Mononuclear cell (primary cell): Measurements from ENCODE around the gene DPM1. TPM values are rescaled to one million over a fixed set of nuclear protein-coding genes. Genes with fewer than 3 reads are reported as not detected.

ENCODE experiments used
- H3K27me3 ChIP-seq: 2 replicates; pipeline ENCODE4 v1.6.0; 2011; ENCODE audit warnings: low read length, control low read depth; ENCODE audit not compliant: insufficient read depth
- H3K4me1 ChIP-seq: 2 replicates; pipeline ENCODE4 v1.5.1; 2011; ENCODE audit warnings: mild to moderate bottlenecking, low read length, control low read depth; ENCODE audit not compliant: insufficient read depth
- H3K4me3 ChIP-seq: 2 replicates; pipeline ENCODE4 v1.5.1; 2011; ENCODE audit warnings: mild to moderate bottlenecking, low read length, moderate library complexity
- H3K9me3 ChIP-seq: 2 replicates; pipeline ENCODE4 v1.5.1; 2011; ENCODE audit warnings: low read depth, mild to moderate bottlenecking, control low read depth, low read length
- total RNA-seq: library from RNA; depleted of rRNA; stranded (reverse); fragments of >200 nt; gene quantifications from one replicate; pipeline ENCODE4 v1.2.3, GENCODE V29; 2012

DPM1 gene
- total RNA-seq, 1 donor = 58.2 TPM

GRCh38 chr20:50928469-50928868, 29.9 kb downstream of the DPM1 start:
- H3K4me3 ChIP-seq = no peak overlapping the region
- no peaks in the 10 kb centered on the region for H3K27me3 ChIP-seq
- peaks cover 42% of the 10 kb centered on the region for H3K4me1 ChIP-seq
- no peaks in the 10 kb centered on the region for H3K9me3 ChIP-seq

- Histone ChIP-seq H3K4me1 (peaks cover 54% of the 10 kb centered on the region), H3K27me3 (no peaks in the 10 kb centered on the region), H3K9me3 (no peaks in the 10 kb centered on the region), H3K4me3 (no peak overlapping the region)
These were observed 31.8 kb downstream of the DPM1 start for GRCh38 chr20:50926530-50926929.

GRCh38 chr20:50924261-50924920, 33.9 kb downstream of the DPM1 start:
- H3K4me3 ChIP-seq = no peak overlapping the region
- H3K9me3 ChIP-seq = no peaks in the 10 kb centered on the region
- H3K27me3 ChIP-seq = no peaks in the 10 kb centered on the region
- H3K4me1 ChIP-seq = peaks cover 55% of the 10 kb centered on the region

GRCh38 chr20:50921803-50922501, 36.4 kb downstream of the DPM1 start:
- Histone ChIP-seq H3K4me1 (peaks cover 41% of the 10 kb centered on the region), H3K9me3 (no peaks in the 10 kb centered on the region), H3K27me3 (no peaks in the 10 kb centered on the region), H3K4me3 (no peak overlapping the region)

- Histone ChIP-seq H3K27me3 (no peaks in the 10 kb centered on the region), H3K4me1 (peaks cover 50% of the 10 kb centered on the region), H3K4me3 (no peak overlapping the region), H3K9me3 (no peaks in the 10 kb centered on the region)
These were observed 37.3 kb downstream of the DPM1 start for GRCh38 chr20:50920997-50921396.

- peaks cover 50% of the 10 kb centered on the region for H3K4me1 ChIP-seq
- H3K9me3 ChIP-seq = no peaks in the 10 kb centered on the region
These were observed 38.8 kb downstream of the DPM1 start for GRCh38 chr20:50919567-50919966.

GRCh38 chr20:50918403-50918802, 39.9 kb downstream of the DPM1 start:
- Histone ChIP-seq H3K4me3 (no peak overlapping the region), H3K27me3 (no peaks in the 10 kb centered on the region), H3K9me3 (no peaks in the 10 kb centered on the region), H3K4me1 (peaks cover 56% of the 10 kb centered on the region)

More at GRCh38 chr20:50919567-50919966, 38.8 kb downstream of the DPM1 start:
- H3K27me3 ChIP-seq = no peaks in the 10 kb centered on the region
- no peak overlapping the region for H3K4me3 ChIP-seq

- Histone ChIP-seq H3K4me3 (no peak overlapping the region), H3K27me3 (no peaks in the 10 kb centered on the region), H3K4me1 (peaks cover 43% of the 10 kb centered on the region), H3K9me3 (no peaks in the 10 kb centered on the region)
These were observed 41.4 kb downstream of the DPM1 start for GRCh38 chr20:50916934-50917333.

- Histone ChIP-seq H3K27me3 (no peaks in the 10 kb centered on the region), H3K4me1 (peaks cover 41% of the 10 kb centered on the region), H3K9me3 (no peaks in the 10 kb centered on the region), H3K4me3 (no peak overlapping the region)
These were observed 42.1 kb downstream of the DPM1 start for GRCh38 chr20:50916257-50916656.

- peaks cover 45% of the 10 kb centered on the region for H3K4me1 ChIP-seq
- H3K9me3 ChIP-seq = no peaks in the 10 kb centered on the region
- no peak overlapping the region for H3K4me3 ChIP-seq
- no peaks in the 10 kb centered on the region for H3K27me3 ChIP-seq
These were observed 42.9 kb downstream of the DPM1 start for GRCh38 chr20:50915424-50915823.

GRCh38 chr20:50913690-50914375, 44.5 kb downstream of the DPM1 start:
- Histone ChIP-seq H3K4me3 (no peak overlapping the region), H3K9me3 (no peaks in the 10 kb centered on the region), H3K27me3 (no peaks in the 10 kb centered on the region), H3K4me1 (peaks cover 38% of the 10 kb centered on the region)

GRCh38 chr20:50911716-50912115, 46.6 kb downstream of the DPM1 start:
- peaks cover 33% of the 10 kb centered on the region for H3K4me1 ChIP-seq
- H3K27me3 ChIP-seq = no peaks in the 10 kb centered on the region
- no peak overlapping the region for H3K4me3 ChIP-seq
- no peaks in the 10 kb centered on the region for H3K9me3 ChIP-seq

- H3K27me3 ChIP-seq = no peaks in the 10 kb centered on the region
- H3K4me3 ChIP-seq = no peak overlapping the region
- H3K4me1 ChIP-seq = peaks cover 26% of the 10 kb centered on the region
- H3K9me3 ChIP-seq = no peaks in the 10 kb centered on the region
These were observed 47.3 kb downstream of the DPM1 start for GRCh38 chr20:50911030-50911429.

GRCh38 chr20:50909413-50909812, 48.9 kb downstream of the DPM1 start:
- no peaks in the 10 kb centered on the region for H3K9me3 ChIP-seq
- no peak overlapping the region for H3K4me3 ChIP-seq
- no peaks in the 10 kb centered on the region for H3K27me3 ChIP-seq
- peaks cover 21% of the 10 kb centered on the region for H3K4me1 ChIP-seq

GRCh38 chr20:50904067-50904570, 54.2 kb downstream of the DPM1 start:
- no peaks in the 10 kb centered on the region for H3K4me1 ChIP-seq
- H3K4me3 ChIP-seq = no peak overlapping the region
- H3K27me3 ChIP-seq = no peaks in the 10 kb centered on the region
- H3K9me3 ChIP-seq = no peaks in the 10 kb centered on the region
